Thyroid gland (tissue), 4 donors: ENCODE data around the gene KRTAP4-6.

Experiments
- CTCF ChIP-seq, 6 experiments: fragments of 200-600 bp in 3 of 6; fragments of 450-650 bp in 3 of 6; sonication (generic) in 3 of 6; IDR thresholded peaks; one replicate each; pipeline ENCODE4 v1.5.1; 2016 to 2019; ENCODE audit warnings: antibody characterized with exemption in 6 of 6, mild to moderate bottlenecking in 2 of 6, inconsistent platforms in 1 of 6, moderate library complexity in 1 of 6
- POLR2A ChIP-seq, 2 donors: fragments of 450-650 bp; IDR thresholded peaks; one replicate each; pipeline ENCODE4 v1.6.1; 2017; ENCODE audit warnings: antibody characterized with exemption in 2 of 2, mild to moderate bottlenecking in 2 of 2, moderate library complexity in 1 of 2

DNA sequence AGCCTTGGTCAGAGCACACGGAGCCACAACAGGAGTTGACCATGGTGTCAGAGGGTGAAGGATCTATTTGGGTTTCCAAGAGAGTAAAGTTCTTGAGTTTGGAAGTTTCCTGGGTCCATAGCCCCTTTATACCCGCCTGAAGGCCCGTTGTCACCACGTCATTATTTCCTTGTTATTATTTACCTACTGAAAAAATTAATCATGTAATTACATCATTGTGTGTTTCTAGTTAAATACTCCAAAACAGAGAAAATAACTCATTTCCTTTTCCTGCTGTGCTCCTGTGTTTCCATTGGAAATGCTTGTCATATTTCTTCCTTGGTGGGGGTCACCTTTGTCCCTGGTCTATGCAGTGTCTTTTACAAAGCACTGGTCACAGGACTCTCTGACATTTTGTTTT, 42.3 kb downstream of the KRTAP4-6 start, which contains the start of gene KRTAP4-8:
- TF ChIP-seq CTCF (IDR thresholded peaks at IDR 0.05): no peak
- no peak for TF ChIP-seq POLR2A (IDR thresholded peaks at IDR 0.05)
